ENCODE results near the gene NBAS.
"Not testable (repeated sequence)": the region's sequence is repeated elsewhere in the genome, so short reads cannot be mapped to it uniquely, and the experiment has no call there.

NBAS gene

DNA sequence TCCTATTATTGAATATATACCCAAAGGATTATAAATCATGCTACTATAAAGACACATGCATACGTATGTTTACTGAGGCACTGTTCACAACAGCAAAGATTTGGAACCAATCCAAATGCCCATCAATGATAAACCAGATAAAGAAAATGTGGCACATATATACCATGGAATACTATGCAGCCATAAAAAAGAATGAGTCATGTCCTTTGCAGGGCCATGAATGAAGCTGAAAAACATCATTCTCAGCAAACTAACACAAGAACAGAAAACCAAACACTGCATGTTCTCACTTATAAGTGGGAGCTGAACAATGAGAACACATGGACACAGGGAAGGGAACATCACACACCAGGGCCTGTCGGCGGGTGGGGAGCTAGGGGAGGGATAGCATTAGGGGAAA lies 310.2 kb downstream of the NBAS start:
- not testable (repeated sequence) for H2AFZ ChIP-seq (ENCODE audit: low read length, unreplicated experiment); H3K27ac ChIP-seq (ENCODE audit: low read depth, low read length)

DNA sequence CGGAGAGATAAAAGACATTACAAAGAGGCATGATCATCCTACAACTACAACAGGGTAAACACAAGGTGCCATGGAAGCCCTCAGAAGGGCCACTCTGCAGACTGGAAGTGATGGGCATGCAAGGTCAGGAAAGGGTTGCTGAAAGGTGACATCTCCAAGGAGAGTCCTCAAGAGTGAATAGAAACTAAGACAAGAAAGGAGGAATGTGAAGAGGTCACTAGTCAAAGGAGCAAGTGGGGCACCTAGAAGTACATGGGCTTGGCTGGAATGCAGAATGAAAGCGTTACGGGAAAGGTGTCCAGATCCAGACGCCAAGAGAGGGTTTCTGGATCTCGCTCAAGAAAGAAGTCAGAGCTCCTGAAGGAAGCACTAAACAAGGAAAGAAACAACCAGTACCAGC lies 314.3 kb downstream of the NBAS start:
- Histone ChIP-seq H3K27ac (ENCODE audit: low read depth, low read length) (no peak overlapping the region), H2AFZ (ENCODE audit: low read length, unreplicated experiment) (no peak overlapping the region), H3K36me3 (ENCODE audit: insufficient read depth, low read length) (peaks cover 4% of the 10 kb centered on the region), H3K4me1 (ENCODE audit: control insufficient read depth, insufficient read depth, low read length, unreplicated experiment) (no peaks in the 10 kb centered on the region), H3K27me3 (ENCODE audit: insufficient read depth, low read length) (no peaks in the 10 kb centered on the region), H3K4me3 (ENCODE audit: low read depth, low read length) (no peak overlapping the region), H3K79me2 (ENCODE audit: control insufficient read depth, insufficient read depth, low read length, unreplicated experiment) (no peaks in the 10 kb centered on the region)

More for the DNA sequence above, 310.2 kb downstream of the NBAS start:
- not testable (repeated sequence) for H3K79me2 ChIP-seq (ENCODE audit: control insufficient read depth, insufficient read depth, low read length, unreplicated experiment); H3K4me3 ChIP-seq (ENCODE audit: low read depth, low read length); H3K4me1 ChIP-seq (ENCODE audit: control insufficient read depth, insufficient read depth, low read length, unreplicated experiment); H3K27me3 ChIP-seq (ENCODE audit: insufficient read depth, low read length); H3K36me3 ChIP-seq (ENCODE audit: insufficient read depth, low read length)

DNA sequence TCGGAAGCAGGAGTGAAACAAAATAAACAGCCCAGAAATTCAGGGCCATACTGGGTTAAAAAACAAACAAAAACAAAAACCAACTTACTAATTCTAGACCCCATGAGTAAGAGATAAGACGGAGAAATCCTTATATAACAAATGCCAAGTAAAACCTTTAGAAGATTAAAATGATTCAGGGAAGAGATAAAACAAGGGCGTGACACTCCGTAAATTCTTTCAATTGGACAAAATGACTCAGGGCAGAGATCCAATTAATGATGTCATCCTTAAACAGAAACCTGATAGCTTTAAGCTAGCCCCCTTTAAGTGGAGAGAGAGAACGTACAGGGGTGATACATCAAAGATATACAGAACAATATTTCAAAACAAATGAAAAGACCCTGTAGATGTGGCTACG lies 317.4 kb downstream of the NBAS start:
- Histone ChIP-seq H3K4me1 (ENCODE audit: control insufficient read depth, insufficient read depth, low read length, unreplicated experiment) (no peaks in the 10 kb centered on the region), H3K27me3 (ENCODE audit: insufficient read depth, low read length) (no peaks in the 10 kb centered on the region), H3K4me3 (ENCODE audit: low read depth, low read length) (no peak overlapping the region), H3K79me2 (ENCODE audit: control insufficient read depth, insufficient read depth, low read length, unreplicated experiment) (no peaks in the 10 kb centered on the region), H2AFZ (ENCODE audit: low read length, unreplicated experiment) (no peak overlapping the region), H3K27ac (ENCODE audit: low read depth, low read length) (no peak overlapping the region), H3K36me3 (ENCODE audit: insufficient read depth, low read length) (no peaks in the 10 kb centered on the region)

DNA sequence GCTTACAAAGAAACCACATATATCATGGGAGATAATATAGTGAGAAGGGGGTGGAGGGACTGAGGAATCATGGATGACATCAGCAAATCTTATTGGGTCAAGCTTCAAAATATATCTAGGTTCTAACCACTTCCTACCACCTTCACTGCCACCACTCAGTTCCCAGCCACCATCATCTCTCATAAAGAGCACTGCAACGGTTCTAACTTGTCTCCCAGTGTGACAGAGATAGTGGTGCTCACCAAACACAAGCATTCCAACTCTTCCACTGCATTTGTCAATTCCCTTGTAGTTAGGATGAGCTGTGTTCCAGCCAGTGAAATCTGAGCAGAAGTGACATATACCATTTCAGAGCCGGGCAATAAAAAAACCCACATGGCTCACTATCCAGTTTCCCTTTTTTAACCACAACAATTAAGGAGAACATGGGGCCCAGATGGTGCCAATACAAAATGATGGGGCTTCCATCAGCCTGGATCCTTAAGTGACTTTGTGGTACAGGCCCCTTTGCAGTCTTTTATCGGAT lies 318.1 kb downstream of the NBAS start:
- H3K27ac ChIP-seq (ENCODE audit: low read depth, low read length), result no peak overlapping the region

DNA sequence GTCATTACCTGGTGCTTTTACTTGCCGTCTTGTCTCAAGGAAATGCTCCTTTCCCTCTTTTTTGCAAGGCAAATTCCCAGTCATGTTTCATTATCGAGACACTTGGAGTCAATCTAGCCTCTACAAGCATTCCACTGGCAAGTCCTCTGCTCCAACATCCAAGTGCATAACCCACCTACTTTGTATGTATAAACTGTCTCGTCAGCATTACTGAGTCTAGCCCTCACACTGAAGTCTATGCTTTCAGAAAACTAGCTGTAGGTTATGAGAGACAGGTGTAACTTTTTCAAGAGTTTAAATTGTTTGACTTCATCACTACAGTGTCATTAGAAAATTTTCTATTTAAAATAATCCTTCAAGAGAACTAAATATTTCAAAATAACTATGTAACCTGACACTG lies 319.2 kb downstream of the NBAS start:
- H3K36me3 ChIP-seq (ENCODE audit: insufficient read depth, low read length), result no peaks in the 10 kb centered on the region
- H3K4me3 ChIP-seq (ENCODE audit: low read depth, low read length), result no peak overlapping the region
- no peak overlapping the region for H2AFZ ChIP-seq (ENCODE audit: low read length, unreplicated experiment)
- no peak overlapping the region for H3K27ac ChIP-seq (ENCODE audit: low read depth, low read length)
- H3K27me3 ChIP-seq (ENCODE audit: insufficient read depth, low read length), result no peaks in the 10 kb centered on the region
- no peaks in the 10 kb centered on the region for H3K79me2 ChIP-seq (ENCODE audit: control insufficient read depth, insufficient read depth, low read length, unreplicated experiment)
- no peaks in the 10 kb centered on the region for H3K4me1 ChIP-seq (ENCODE audit: control insufficient read depth, insufficient read depth, low read length, unreplicated experiment)

More for the DNA sequence above, 318.1 kb downstream of the NBAS start:
- Histone ChIP-seq H3K27me3 (ENCODE audit: insufficient read depth, low read length) (no peaks in the 10 kb centered on the region), H3K4me1 (ENCODE audit: control insufficient read depth, insufficient read depth, low read length, unreplicated experiment) (no peaks in the 10 kb centered on the region), H2AFZ (ENCODE audit: low read length, unreplicated experiment) (no peak overlapping the region), H3K4me3 (ENCODE audit: low read depth, low read length) (no peak overlapping the region), H3K36me3 (ENCODE audit: insufficient read depth, low read length) (no peaks in the 10 kb centered on the region), H3K79me2 (ENCODE audit: control insufficient read depth, insufficient read depth, low read length, unreplicated experiment) (no peaks in the 10 kb centered on the region)

DNA sequence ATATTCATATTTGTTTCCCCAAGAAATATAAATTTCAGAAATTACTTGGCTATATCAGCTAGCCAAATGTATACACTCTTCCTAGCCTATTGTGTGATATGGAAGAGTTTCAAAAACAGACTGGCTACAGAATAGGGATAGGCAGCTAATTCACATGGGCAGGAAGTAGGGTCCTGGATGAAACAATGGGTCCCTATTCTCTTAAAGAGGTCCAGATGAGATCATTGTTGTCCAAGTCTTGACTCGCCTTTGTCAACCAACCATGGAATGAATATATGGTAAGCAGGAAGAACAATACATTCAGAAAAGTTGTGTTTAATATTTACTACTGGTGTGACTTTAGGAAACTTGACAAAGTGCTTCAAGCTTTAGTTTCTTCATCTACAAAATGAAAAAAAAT lies 319.9 kb downstream of the NBAS start:
- Histone ChIP-seq H3K4me1 (ENCODE audit: control insufficient read depth, insufficient read depth, low read length, unreplicated experiment) (no peaks in the 10 kb centered on the region), H3K27me3 (ENCODE audit: insufficient read depth, low read length) (no peaks in the 10 kb centered on the region), H3K79me2 (ENCODE audit: control insufficient read depth, insufficient read depth, low read length, unreplicated experiment) (no peaks in the 10 kb centered on the region), H2AFZ (ENCODE audit: low read length, unreplicated experiment) (no peak overlapping the region), H3K27ac (ENCODE audit: low read depth, low read length) (no peak overlapping the region), H3K4me3 (ENCODE audit: low read depth, low read length) (no peak overlapping the region), H3K36me3 (ENCODE audit: insufficient read depth, low read length) (no peaks in the 10 kb centered on the region)

DNA sequence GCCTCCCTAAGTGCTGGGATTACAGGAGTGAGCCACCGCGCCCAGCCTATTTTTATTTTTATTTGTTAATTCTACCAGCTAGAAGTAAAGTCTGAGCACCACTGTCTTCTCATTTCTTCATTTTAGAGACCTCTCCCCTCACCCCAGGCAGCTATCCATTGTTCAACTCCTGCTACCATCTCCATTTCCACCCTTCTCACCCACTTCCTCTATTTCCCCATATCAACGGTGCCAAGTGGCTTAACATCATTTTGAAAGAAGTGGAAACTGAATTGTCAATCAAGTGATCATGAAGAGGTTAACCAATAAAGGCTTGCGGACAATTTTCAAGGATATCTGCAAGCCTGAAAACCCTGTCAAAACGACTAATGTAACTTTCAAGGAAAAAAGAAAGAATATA lies 323.1 kb downstream of the NBAS start:
- no peak overlapping the region for H2AFZ ChIP-seq (ENCODE audit: low read length, unreplicated experiment)

DNA sequence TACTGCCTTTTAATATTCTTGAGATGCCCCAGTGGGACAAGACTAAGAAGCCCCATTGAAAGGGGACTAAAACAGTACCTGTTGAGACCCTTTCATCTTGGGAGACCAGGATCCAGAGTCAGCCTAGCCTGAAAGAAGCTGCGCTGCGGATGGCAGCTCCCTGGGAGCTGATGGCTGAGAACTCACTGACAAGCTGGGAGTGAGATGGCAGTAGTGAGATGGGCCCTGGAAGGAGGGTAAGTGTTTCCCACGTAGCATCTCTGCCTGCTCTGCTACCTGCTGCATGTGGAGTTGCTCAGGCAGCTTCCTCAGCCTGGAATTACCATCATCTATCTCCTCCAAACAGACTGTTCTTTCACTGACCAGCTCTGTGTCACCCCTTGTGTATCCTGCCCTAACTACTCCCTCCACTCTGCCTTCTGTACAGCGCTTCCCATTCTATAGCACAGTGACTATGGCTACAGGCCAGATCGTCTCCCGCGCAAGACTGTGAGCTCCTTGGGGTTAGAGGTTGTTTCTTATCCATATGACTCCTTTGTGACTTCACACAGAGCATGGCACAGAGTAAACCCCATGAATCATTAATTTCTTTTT lies 330.4 kb downstream of the NBAS start:
- H3K79me2 ChIP-seq (ENCODE audit: control insufficient read depth, insufficient read depth, low read length, unreplicated experiment), result no peaks in the 10 kb centered on the region
- H3K4me1 ChIP-seq (ENCODE audit: control insufficient read depth, insufficient read depth, low read length, unreplicated experiment), result no peaks in the 10 kb centered on the region
- no peak overlapping the region for H3K4me3 ChIP-seq (ENCODE audit: low read depth, low read length)
- H2AFZ ChIP-seq (ENCODE audit: low read length, unreplicated experiment), result no peak overlapping the region
- H3K27me3 ChIP-seq (ENCODE audit: insufficient read depth, low read length), result no peaks in the 10 kb centered on the region
- H3K36me3 ChIP-seq (ENCODE audit: insufficient read depth, low read length), result 0 out of 2 replicates have a peak, but pooled peaks cover 2% of the 10 kb centered on the region
- H3K27ac ChIP-seq (ENCODE audit: low read depth, low read length), result no peak overlapping the region

More for the DNA sequence above, 323.1 kb downstream of the NBAS start:
- no peaks in the 10 kb centered on the region for H3K4me1 ChIP-seq (ENCODE audit: control insufficient read depth, insufficient read depth, low read length, unreplicated experiment)
- no peaks in the 10 kb centered on the region for H3K27me3 ChIP-seq (ENCODE audit: insufficient read depth, low read length)
- H3K36me3 ChIP-seq (ENCODE audit: insufficient read depth, low read length), result no peaks in the 10 kb centered on the region
- no peaks in the 10 kb centered on the region for H3K79me2 ChIP-seq (ENCODE audit: control insufficient read depth, insufficient read depth, low read length, unreplicated experiment)
- no peak overlapping the region for H3K27ac ChIP-seq (ENCODE audit: low read depth, low read length)
- H3K4me3 ChIP-seq (ENCODE audit: low read depth, low read length), result no peak overlapping the region

DNA sequence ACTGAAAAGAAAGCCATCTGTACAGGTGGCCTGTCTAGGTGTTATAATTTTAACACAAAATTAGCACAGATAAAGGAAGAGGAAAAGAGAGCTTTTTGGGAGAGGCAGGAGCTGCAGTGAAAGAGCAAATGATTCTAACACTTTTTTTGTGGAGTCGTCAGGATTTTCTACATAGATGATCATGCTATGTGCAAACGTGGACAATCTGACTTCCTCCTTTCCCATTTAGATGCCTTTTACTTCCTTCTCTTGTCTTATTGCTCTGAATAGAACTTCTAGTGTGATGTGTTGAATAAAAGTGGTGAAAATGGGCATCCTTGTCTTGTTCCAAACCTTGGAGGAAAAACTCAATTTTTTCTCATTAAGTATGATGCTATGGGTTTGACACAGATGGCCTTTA lies 334.5 kb downstream of the NBAS start:
- Histone ChIP-seq H3K4me1 (ENCODE audit: control insufficient read depth, insufficient read depth, low read length, unreplicated experiment) (peaks cover 6% of the 10 kb centered on the region), H3K79me2 (ENCODE audit: control insufficient read depth, insufficient read depth, low read length, unreplicated experiment) (no peaks in the 10 kb centered on the region), H3K4me3 (ENCODE audit: low read depth, low read length) (no peak overlapping the region), H3K27me3 (ENCODE audit: insufficient read depth, low read length) (no peaks in the 10 kb centered on the region), H3K27ac (ENCODE audit: low read depth, low read length) (no peak overlapping the region), H3K36me3 (ENCODE audit: insufficient read depth, low read length) (0 out of 2 replicates have a peak, but pooled peaks cover 2% of the 10 kb centered on the region), H2AFZ (ENCODE audit: low read length, unreplicated experiment) (no peak overlapping the region)

DNA sequence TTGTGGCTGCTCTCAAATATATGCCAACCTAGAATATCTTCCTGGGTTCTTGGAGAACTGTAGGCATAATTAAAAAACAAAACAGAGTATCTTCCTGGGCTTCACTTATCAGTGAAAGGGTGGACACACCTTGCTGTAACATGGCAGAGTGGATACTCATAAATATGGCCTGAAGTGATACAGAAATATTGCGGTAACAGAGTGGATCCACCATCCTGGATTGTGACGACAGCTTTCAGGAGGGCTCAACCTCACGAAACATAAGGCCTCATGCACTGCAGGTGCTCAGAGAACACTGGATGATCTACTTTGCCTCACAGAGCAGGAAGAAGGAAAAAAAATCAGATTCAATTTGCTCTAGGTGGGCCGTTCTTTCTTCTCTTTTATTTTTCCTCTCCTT lies 336.0 kb downstream of the NBAS start:
- no peaks in the 10 kb centered on the region for H3K79me2 ChIP-seq (ENCODE audit: control insufficient read depth, insufficient read depth, low read length, unreplicated experiment)
- H3K36me3 ChIP-seq (ENCODE audit: insufficient read depth, low read length), result 0 out of 2 replicates have a peak, but pooled peaks cover 2% of the 10 kb centered on the region
- H3K4me1 ChIP-seq (ENCODE audit: control insufficient read depth, insufficient read depth, low read length, unreplicated experiment), result peaks cover 6% of the 10 kb centered on the region
- H2AFZ ChIP-seq (ENCODE audit: low read length, unreplicated experiment), result no peak overlapping the region
- H3K27ac ChIP-seq (ENCODE audit: low read depth, low read length), result no peak overlapping the region
- H3K27me3 ChIP-seq (ENCODE audit: insufficient read depth, low read length), result no peaks in the 10 kb centered on the region
- H3K4me3 ChIP-seq (ENCODE audit: low read depth, low read length), result no peak overlapping the region

DNA sequence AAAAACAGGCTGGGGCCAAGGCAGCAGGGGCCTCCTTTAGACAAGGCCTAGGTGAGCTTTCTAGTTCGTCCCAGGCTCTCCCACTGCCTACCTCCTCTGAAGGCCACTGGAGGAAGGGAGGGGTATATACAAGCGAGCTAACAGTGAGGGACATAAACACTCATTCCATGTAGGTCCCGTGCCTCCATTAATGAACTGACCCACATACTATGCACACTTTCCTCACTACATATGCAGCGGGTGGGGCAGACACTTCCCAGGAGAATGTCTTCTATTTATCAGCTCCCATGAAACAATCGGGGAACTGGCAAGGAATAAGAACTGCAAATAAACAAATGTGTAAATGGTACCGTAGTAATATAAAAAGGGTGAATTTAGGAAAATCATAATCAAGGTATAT lies 336.5 kb downstream of the NBAS start:
- H2AFZ ChIP-seq (ENCODE audit: low read length, unreplicated experiment), result no peak overlapping the region
- peak overlapping the region; percentile 72 for H3K27ac ChIP-seq (ENCODE audit: low read depth, low read length)
- peaks cover 6% of the 10 kb centered on the region for H3K4me1 ChIP-seq (ENCODE audit: control insufficient read depth, insufficient read depth, low read length, unreplicated experiment)
- no peaks in the 10 kb centered on the region for H3K27me3 ChIP-seq (ENCODE audit: insufficient read depth, low read length)
- H3K36me3 ChIP-seq (ENCODE audit: insufficient read depth, low read length), result 0 out of 2 replicates have a peak, but pooled peaks cover 2% of the 10 kb centered on the region
- H3K79me2 ChIP-seq (ENCODE audit: control insufficient read depth, insufficient read depth, low read length, unreplicated experiment), result no peaks in the 10 kb centered on the region
- no peak overlapping the region for H3K4me3 ChIP-seq (ENCODE audit: low read depth, low read length)

Measured in ACC112 (cell line).